GM19468 (cell line): ENCODE results near the gene ENPP1.

ENCODE experiments used
- ATAC-seq: cut with Tn5 transposase; IDR thresholded peaks from one replicate; pipeline ENCODE4 v1.9.1; 2021; ENCODE audit warnings: mild to moderate bottlenecking, moderate library complexity, moderate number of reproducible peaks; ENCODE audit not compliant: unreplicated experiment; ENCODE audit errors: extremely low read depth

ENPP1 gene

GRCh38 chr6:131807644-131808459 is at the start of gene ENPP1:
Gene ENPP1 (plus strand): TSS chr6:131808020. CDS start chr6:131808036, 16 bp downstream.
- peak; percentile 21 for ATAC-seq

- ATAC-seq: no peak
Observed at GRCh38 chr6:131758920-131759319, 48.9 kb upstream of the ENPP1 start.

DNA sequence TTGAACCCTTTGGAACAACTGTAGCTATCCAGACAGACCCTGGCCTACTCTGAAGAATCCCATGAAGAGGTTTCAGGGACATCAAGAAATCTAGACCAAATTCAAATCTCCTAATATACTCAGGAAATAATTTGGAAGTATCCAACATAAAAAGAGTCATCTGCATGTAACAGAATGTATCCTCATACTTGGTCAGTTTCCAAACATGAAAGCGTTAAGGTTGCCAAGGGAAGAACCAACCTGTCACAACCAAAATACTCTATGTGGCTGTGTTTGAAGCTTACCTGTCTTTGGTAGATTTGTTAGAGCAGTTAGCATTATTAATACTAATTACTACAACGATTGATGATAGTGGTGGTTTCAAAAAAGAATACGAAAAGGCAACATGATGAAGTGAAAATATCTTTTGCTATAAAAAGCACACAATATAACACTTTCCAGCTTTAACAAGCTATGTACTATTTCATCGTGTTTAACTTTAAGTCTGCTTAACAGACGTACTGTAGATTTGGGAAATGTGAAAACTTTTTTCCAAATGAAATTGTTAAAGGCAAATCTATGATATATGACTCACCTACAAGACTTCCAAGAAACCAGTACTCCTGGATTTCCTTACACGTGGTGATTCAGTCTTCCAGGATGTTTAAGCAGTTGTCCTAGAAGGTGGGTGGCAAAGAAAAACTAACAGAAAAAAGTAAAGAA is 46.6 kb upstream of the ENPP1 start:
- ATAC-seq: no peak

- no peak for ATAC-seq
Observed at GRCh38 chr6:131761762-131762067, 46.1 kb upstream of the ENPP1 start.

DNA sequence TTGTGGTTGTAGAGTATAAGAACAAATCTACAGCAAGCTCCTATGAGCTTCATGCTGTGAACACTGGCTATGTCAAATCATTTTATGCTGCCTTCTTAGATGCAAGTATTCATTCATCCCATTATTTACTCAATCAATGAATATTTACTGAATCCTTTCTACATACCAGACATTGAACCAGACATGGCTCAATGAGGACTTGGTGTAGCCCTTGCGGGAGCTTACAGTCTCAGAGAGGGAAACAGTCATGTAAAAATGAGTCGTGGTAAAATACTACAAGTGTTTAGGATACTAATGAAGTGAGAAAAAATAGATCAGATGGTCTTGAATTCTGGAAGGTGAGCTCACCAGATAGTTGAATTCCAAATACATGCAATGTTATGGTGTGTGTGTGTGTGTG is 44.8 kb upstream of the ENPP1 start:
- ATAC-seq: no peak

- no peak for ATAC-seq
Observed at GRCh38 chr6:131763749-131764148, 44.1 kb upstream of the ENPP1 start.

- no peak for ATAC-seq
Observed at GRCh38 chr6:131764350-131764749, 43.5 kb upstream of the ENPP1 start.

DNA sequence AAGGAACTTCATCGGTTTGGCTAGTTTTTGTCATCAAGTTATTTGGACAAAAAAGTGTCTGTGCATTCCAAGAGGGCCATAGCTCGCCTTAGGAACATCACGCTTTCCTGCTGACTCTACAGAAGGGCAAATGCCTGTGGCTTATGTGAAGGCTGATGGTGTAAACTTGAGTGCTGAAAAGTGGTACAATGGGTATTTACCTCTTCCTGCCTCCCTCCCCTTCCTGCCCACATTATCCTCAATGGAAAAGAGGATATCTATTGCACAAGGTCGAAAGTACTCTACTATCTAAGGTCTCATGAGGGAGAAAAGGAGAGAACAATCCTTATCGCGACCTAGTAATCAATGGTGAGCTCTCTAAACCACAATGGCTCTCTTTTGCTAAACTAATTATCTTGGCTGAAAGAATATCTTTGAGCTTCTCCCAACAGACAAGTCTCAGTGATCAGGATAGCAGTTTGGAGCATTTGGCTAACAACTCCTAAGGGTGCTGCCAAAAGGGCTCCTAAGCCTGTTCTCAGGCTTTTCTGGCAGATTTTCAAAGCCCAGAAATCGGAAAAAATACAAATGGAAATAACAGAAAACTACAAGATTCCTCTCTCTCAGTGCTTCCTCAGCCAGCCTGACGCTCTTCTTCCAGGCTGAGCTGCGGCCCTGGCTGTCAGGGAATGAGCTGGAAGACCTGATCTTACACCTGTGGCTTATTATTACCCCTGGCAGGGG is 42.6 kb upstream of the ENPP1 start:
- no peak for ATAC-seq

DNA sequence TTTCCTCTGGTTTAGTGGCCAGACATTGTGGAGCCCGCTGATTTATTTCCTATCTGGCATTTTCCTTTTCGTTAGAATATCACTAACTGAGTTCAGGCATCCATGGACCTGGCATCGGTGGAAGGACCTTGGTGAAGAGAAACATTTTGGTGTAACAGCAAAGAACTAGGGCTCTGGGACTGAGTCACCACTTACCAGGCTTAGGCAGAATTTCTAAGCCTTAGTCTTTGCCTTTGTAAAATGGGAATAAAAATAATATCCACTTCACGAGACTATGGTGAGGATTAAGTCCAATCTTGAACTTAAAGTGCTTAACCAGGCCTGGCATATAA is 42.0 kb upstream of the ENPP1 start:
- no peak for ATAC-seq

DNA sequence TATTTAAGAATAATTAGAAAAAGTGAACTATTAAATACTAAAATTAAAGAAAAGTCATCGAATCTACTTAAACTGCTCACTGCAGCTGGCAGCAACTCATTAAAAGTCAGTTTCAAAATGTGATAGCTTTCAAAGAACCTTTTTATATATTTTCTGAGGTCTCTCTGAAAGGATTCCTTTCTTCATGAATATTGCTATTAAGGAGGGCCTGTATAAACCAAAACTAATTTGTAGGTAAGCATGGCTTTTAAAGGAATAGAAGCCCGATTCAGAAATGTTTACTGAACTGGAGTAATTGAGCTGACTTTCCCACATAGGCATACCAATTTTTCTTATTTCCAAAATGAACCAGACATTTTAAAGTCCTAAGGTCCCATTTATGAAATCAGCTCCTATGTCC is 41.2 kb upstream of the ENPP1 start:
- ATAC-seq: no peak

DNA sequence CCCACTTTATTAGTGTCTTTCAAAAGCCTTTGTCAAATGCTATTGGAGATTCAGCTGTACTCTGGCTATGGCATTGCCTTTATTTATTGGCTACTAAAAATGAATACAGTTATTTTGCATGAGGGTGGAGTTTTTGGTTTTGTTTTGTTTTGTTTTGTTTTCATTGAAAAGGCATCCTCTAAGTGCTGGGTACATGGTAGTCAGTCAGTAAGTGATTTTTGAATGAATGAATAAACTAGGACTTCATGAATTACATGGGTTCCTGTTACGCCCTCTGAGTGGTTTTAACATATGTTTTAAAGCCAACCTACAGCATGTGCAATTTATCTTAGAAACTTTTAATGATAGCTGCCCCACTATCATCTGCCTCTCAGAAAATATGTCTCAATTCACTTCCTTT is 38.9 kb upstream of the ENPP1 start:
- ATAC-seq: no peak

GRCh38 chr6:131769385-131770141 is 38.3 kb upstream of the ENPP1 start:
- ATAC-seq: no peak

DNA sequence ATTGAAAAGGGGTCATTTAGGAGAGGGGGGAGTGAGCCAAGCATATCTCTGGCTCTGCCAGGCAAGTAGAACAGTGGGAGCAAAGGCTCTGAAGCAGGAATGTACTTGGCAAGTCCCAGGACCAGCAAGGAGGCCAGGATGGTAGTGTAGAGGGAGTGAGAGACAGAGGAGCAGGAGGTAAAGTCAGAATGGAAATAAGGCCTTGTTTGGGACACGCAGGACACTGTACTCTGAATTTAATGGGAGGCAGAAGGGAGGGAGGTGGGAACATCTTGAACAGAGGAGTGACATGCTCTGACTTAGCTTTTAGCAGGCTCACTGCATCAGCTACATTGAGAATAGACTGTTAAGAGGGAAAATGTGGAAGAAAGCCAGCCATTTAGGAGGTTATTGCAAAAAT is 37.0 kb upstream of the ENPP1 start:
- ATAC-seq: no peak

GRCh38 chr6:131773284-131773950 is 34.4 kb upstream of the ENPP1 start:
- ATAC-seq: no peak

- no peak for ATAC-seq
Observed at GRCh38 chr6:131775886-131776285, 31.9 kb upstream of the ENPP1 start.

- no peak for ATAC-seq
Observed at GRCh38 chr6:131776985-131777384, 30.8 kb upstream of the ENPP1 start.

GRCh38 chr6:131778169-131778568 is 29.7 kb upstream of the ENPP1 start:
- no peak for ATAC-seq

DNA sequence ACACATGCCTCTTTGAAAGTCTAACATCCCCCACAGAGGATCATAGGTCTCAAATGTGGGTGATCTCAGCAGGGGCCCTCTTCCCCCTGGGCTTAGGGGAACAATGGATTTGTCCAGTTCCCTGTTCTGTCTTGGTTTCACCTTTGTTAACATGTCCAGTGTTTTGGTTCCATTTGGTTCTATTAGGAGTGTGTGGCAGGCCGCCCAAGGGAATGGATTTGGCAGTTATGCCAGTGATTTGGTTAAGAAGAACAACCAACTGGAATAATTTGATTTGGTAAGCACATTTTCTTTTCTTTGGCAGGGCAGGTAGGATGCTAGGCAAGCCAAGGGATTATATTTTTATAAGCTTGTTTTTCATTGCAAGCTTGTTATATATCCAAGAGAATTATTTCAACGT is 28.5 kb upstream of the ENPP1 start:
- ATAC-seq: no peak

DNA sequence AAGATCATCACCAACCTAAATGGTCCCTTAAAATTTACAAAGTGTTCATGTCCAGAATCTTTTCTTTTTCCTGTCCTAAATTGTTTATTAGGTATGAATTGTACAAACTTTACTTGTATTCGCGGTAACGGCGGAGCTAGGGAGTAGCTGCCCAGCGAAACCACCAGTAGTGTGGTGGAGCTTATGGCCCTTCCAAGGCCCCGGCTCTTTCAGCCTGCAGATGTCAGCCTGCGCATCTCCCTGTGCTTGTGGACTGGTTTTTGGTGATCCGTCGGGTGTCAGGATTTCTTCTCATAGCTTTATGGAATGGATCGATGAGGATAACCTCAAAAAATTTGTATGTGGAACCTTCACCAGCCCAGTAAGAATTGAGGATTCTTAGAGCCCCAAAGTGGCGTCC is 27.2 kb upstream of the ENPP1 start:
- no peak for ATAC-seq

- no peak for ATAC-seq
Observed at GRCh38 chr6:131781687-131782086, 26.1 kb upstream of the ENPP1 start.
